KG1 (cell line): Measurements from ENCODE around the gene USF1.
"Not testable (repeated sequence)": the region's sequence is repeated elsewhere in the genome, so short reads cannot be mapped to it uniquely, and the experiment has no call there.

Source experiments
- DNase-seq: peaks from one replicate; lab custom pipeline; 2025; lab: John Stamatoyannopoulos, UW

The USF1 gene

GRCh38 chr1:161019751-161020495 is 25.9 kb downstream of the USF1 start:
- DNase-seq = peak; percentile 30

- DNase-seq = not testable (repeated sequence)
Measured at GRCh38 chr1:161019111-161019660, 26.6 kb downstream of the USF1 start.

GRCh38 chr1:161018631-161018930 is 27.2 kb downstream of the USF1 start:
- no peak for DNase-seq

GRCh38 chr1:161017756-161018630 is 27.8 kb downstream of the USF1 start:
- no peak for DNase-seq

- not testable (repeated sequence) for DNase-seq
Measured at GRCh38 chr1:161017181-161017580, 28.6 kb downstream of the USF1 start.

GRCh38 chr1:161016683-161017082 is 29.1 kb downstream of the USF1 start:
- DNase-seq = not testable (repeated sequence)

GRCh38 chr1:161013488-161014230 is 32.1 kb downstream of the USF1 start:
- peak; percentile 96 for DNase-seq

- DNase-seq = peak; percentile 73
Measured at GRCh38 chr1:161013131-161013487, 32.7 kb downstream of the USF1 start.

GRCh38 chr1:161012420-161012819 is 33.4 kb downstream of the USF1 start:
- DNase-seq = no peak

GRCh38 chr1:161009602-161010211 is 36.1 kb downstream of the USF1 start:
- no peak for DNase-seq

- no peak for DNase-seq
Measured at GRCh38 chr1:161008869-161009510, 36.8 kb downstream of the USF1 start.

- no peak for DNase-seq
Measured at GRCh38 chr1:161007369-161007768, 38.4 kb downstream of the USF1 start.

- DNase-seq = no peak
Measured at GRCh38 chr1:161006563-161006962, 39.2 kb downstream of the USF1 start.

GRCh38 chr1:161001525-161001924 is 44.3 kb downstream of the USF1 start:
- no peak for DNase-seq

GRCh38 chr1:161000736-161001480 is 44.9 kb downstream of the USF1 start:
- DNase-seq = no peak

- DNase-seq = no peak
Measured at GRCh38 chr1:160999376-160999775, 46.4 kb downstream of the USF1 start.

GRCh38 chr1:160997323-160998038 is 48.3 kb downstream of the USF1 start:
- peak; percentile 22 for DNase-seq

GRCh38 chr1:160996178-160996577 is 49.6 kb downstream of the USF1 start:
- DNase-seq = no peak

- no peak for DNase-seq
Measured at GRCh38 chr1:160993544-160994193, 52.1 kb downstream of the USF1 start.

GRCh38 chr1:160992036-160992435 is 53.7 kb downstream of the USF1 start:
- not testable (repeated sequence) for DNase-seq
